ENCODE results near the gene ATF6B. TPM values are rescaled to one million over a fixed set of nuclear protein-coding genes. Genes with fewer than 3 reads are reported as not detected.

ATF6B gene
- total RNA-seq, 2 experiments from 2014 or later: 72.2 to 75.6 TPM

- Histone ChIP-seq H3K4me3 (ENCODE audit: low read length) (no peak overlapping the region), H3K27ac (ENCODE audit: low read depth in 1 of 2, low read length in 2 of 2) (no peak overlapping the region), H3K27me3 (ENCODE audit: control insufficient read depth in 1 of 2, insufficient read depth in 2 of 2, low read length in 2 of 2) (no peaks in the 10 kb centered on the region), H3K4me1 (ENCODE audit: insufficient read depth, low read length) (no peaks in the 10 kb centered on the region), H3K9me3 (ENCODE audit: control insufficient read depth in 1 of 2, insufficient read depth in 1 of 2, low read length in 2 of 2) (no peaks in the 10 kb centered on the region), H3K36me3 (ENCODE audit: insufficient read depth, low read length) (no peaks in the 10 kb centered on the region)
- no peaks in the 10 kb centered on the region for H3K36me3 Mint-ChIP-seq (ENCODE audit: low read depth)
- H3K27me3 Mint-ChIP-seq: no peaks in the 10 kb centered on the region
- no peak for DNase-seq
- CTCF ChIA-PET: no interaction called here
- H3K9me3 Mint-ChIP-seq: no peaks in the 10 kb centered on the region
- H3K4me3 Mint-ChIP-seq: no peak overlapping the region
- no peak overlapping the region for H3K27ac Mint-ChIP-seq
- POLR2A ChIA-PET: no interaction called here
- no peak for TF ChIP-seq CTCF (IDR thresholded peaks at IDR 0.05)
- H3K4me1 Mint-ChIP-seq (ENCODE audit: low read depth): no peaks in the 10 kb centered on the region
- no peak for ATAC-seq (ENCODE audit: poor library complexity)
- intact Hi-C loops (cut with DNase I, micrococcal nuclease): no loop called here
Measured at GRCh38 chr6:32073613-32074012, 54.4 kb downstream of the ATF6B start.

- Mint-ChIP-seq H3K4me1 (ENCODE audit: low read depth) (no peaks in the 10 kb centered on the region), H3K4me3 (no peak overlapping the region), H3K27ac (no peak overlapping the region), H3K9me3 (no peaks in the 10 kb centered on the region), H3K27me3 (no peaks in the 10 kb centered on the region), H3K36me3 (ENCODE audit: low read depth) (no peaks in the 10 kb centered on the region)
- H3K4me3 ChIP-seq (ENCODE audit: low read length): no peak overlapping the region
- H3K36me3 ChIP-seq (ENCODE audit: insufficient read depth, low read length): no peaks in the 10 kb centered on the region
- ChIA-PET CTCF (no interaction called here), POLR2A (no interaction called here)
- no peak for TF ChIP-seq CTCF (IDR thresholded peaks at IDR 0.05)
- no peaks in the 10 kb centered on the region for H3K9me3 ChIP-seq (ENCODE audit: control insufficient read depth in 1 of 2, insufficient read depth in 1 of 2, low read length in 2 of 2)
- intact Hi-C loops (cut with DNase I, micrococcal nuclease): no loop called here
- DNase-seq (no peak), ATAC-seq (ENCODE audit: poor library complexity) (no peak)
- H3K4me1 ChIP-seq (ENCODE audit: insufficient read depth, low read length): no peaks in the 10 kb centered on the region
- H3K27ac ChIP-seq (ENCODE audit: low read depth in 1 of 2, low read length in 2 of 2): no peak overlapping the region
- no peaks in the 10 kb centered on the region for H3K27me3 ChIP-seq (ENCODE audit: control insufficient read depth in 1 of 2, insufficient read depth in 2 of 2, low read length in 2 of 2)
Measured at GRCh38 chr6:32073101-32073500, 54.9 kb downstream of the ATF6B start.

GRCh38 chr6:32070814-32071543, 57.1 kb downstream of the ATF6B start:
- Histone ChIP-seq H3K27ac (ENCODE audit: low read depth in 1 of 2, low read length in 2 of 2) (no peak overlapping the region), H3K4me1 (ENCODE audit: insufficient read depth, low read length) (no peaks in the 10 kb centered on the region), H3K27me3 (ENCODE audit: control insufficient read depth in 1 of 2, insufficient read depth in 2 of 2, low read length in 2 of 2) (no peaks in the 10 kb centered on the region), H3K9me3 (ENCODE audit: control insufficient read depth in 1 of 2, insufficient read depth in 1 of 2, low read length in 2 of 2) (no peaks in the 10 kb centered on the region), H3K4me3 (ENCODE audit: low read length) (no peak overlapping the region), H3K36me3 (ENCODE audit: insufficient read depth, low read length) (no peaks in the 10 kb centered on the region)
- ChIA-PET POLR2A (no interaction called here), CTCF (no interaction called here)
- Mint-ChIP-seq H3K36me3 (ENCODE audit: low read depth) (no peaks in the 10 kb centered on the region), H3K27me3 (no peaks in the 10 kb centered on the region), H3K9me3 (no peaks in the 10 kb centered on the region), H3K4me3 (no peak overlapping the region), H3K4me1 (ENCODE audit: low read depth) (no peaks in the 10 kb centered on the region), H3K27ac (no peak overlapping the region)
- DNase-seq (no peak), ATAC-seq (ENCODE audit: poor library complexity) (no peak)
- intact Hi-C loops (cut with DNase I, micrococcal nuclease): no loop called here
- TF ChIP-seq CTCF (IDR thresholded peaks at IDR 0.05): no peak

Measured in CD4-positive, alpha-beta T cell (primary cell).